Measurements from ENCODE around the gene BFAR.
"Not testable (repeated sequence)": the region's sequence is repeated elsewhere in the genome, so short reads cannot be mapped to it uniquely, and the experiment has no call there.

Gene BFAR, protein sequence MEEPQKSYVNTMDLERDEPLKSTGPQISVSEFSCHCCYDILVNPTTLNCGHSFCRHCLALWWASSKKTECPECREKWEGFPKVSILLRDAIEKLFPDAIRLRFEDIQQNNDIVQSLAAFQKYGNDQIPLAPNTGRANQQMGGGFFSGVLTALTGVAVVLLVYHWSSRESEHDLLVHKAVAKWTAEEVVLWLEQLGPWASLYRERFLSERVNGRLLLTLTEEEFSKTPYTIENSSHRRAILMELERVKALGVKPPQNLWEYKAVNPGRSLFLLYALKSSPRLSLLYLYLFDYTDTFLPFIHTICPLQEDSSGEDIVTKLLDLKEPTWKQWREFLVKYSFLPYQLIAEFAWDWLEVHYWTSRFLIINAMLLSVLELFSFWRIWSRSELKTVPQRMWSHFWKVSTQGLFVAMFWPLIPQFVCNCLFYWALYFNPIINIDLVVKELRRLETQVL

DNA sequence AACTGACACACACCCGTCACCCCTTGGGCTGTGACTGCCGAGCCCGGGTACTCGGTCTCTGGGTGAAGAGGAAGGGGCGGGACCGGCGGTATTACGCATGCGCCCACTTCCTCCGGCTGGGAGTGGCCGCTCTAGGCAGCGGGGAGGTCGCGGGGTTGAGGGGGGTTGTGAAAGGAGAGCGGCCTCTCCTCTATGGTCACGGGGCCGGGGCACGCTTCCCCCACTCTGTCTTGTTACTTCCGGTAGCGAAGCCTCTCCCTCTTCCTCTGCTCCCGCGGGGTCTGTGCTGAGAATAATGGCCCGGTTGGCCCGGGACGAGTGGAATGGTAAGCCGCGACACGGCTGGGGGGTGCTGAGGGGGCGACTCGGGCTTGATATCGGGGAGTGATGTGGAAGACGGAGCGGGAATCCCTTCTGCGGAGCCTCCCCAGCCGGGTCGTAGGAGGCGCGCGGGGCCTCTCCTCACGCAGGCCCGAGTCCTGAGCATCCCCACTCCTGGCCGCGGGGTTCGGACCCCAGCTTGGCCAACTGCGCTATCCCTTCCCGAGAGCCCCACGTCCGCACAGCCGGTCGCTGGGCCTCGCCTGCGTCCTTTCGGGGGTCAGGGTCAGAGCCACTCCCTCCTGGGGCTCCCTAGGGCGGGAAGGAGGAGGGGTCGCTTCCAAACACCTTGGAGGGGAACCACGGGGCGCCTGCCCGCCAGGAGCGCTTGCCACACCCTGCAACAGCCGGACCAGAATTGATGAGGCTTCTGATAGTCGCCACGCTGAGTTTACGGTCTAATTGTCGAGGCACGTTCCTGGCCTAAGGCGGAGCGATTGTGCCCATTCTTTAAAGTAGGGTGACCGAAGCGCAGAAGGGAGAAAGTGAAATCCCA, at the start of gene BFAR:
Gene BFAR, plus strand, starts transcription at position 259 of the 877 bp plus-strand sequence. CDS start 11,396 bp downstream, outside the sequence.
- peak; percentile 98 for DNase-seq

DNA sequence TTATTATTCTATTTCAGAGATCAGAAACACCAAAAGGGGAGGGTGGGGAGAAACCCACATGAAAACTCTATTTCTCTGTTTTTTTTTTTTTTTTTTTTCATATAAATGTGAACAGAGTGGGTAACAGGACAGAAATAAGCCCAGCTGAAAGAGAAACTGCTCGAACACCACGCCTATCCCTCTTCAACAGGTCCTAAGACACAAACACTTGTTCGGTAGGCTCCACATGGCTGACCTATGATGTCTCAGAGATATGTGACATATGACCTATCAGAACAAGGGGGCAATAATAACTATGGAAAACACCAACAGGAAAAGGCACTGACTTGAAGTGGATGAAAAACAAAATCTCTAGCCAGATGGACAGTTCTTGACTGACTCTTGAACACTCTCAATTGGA, 47.5 kb upstream of the BFAR start:
- DNase-seq, result no peak

DNA sequence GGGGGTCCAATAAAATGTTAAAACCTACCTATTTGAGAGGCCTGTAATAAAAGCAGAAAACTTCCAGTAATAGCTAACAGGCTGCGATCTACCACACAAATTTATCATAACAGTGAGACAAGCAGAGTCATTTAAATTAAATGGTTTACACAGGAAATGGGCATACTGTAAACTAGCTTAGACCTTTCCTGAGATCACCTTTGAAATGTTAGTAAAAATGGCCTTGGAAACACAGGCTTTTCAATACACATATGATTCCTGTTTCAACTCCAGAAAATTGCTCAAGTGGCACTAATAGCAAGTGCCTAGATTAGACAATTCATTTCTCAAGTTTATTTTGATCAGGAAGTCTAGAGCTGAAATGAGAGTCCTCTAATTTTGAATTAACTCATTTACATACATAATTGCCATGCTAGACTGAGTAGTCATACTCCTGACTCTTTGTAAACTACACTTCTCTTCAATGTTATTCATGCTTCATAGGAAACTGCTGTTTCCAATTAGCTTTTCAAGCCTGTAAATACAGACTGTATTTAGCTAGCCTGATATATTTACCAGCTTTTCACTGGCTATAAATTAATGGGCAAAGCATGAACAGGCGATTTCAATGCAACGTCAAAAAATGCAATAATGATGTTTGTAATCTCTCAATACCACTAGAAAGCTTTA, 46.0 kb upstream of the BFAR start:
- DNase-seq, result no peak

DNA sequence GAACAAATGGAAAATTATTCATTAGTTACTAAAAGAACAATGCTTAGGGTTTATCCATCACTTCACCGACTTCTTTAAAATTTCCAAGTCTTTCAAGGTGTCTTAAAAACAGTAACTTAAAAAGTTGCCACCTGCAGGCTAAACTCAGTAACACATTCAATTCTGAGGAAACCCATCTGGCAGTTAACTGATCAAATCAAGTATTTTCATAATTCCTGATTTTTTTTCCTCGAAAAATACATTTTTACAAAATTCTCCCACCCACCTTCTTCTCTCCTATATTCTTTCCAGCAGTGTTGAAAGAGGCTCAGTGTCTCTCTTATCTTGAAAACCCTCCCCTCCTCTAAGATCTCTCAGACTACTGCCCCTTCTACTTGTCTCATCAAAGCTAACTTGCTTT, 32.6 kb upstream of the BFAR start:
- DNase-seq, result no peak

DNA sequence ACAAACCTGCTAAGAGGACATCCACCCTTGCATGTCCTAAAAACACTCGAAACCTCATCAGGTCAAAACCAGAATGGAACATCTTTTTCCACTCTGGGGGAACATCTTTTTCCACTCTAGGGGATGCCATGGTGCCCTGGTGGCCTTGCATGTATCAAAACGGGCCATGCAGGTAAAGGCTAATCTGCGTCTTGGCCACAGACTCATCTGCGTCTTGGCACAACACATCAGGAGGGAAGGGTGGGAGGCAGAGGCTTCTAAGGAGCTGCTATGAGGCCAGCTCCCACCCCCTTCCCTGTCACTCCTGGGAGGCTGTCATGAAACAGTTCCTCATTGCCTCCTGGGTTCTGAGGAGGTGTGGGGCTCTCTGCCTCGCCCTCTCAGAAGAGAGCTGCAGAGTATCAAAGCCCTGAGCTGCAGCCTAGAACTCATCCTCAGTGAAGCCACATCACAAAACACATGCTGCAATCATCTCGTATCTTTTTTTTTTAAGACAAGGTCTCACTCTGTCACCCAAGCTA, 30.2 kb upstream of the BFAR start:
- DNase-seq, result no peak

DNA sequence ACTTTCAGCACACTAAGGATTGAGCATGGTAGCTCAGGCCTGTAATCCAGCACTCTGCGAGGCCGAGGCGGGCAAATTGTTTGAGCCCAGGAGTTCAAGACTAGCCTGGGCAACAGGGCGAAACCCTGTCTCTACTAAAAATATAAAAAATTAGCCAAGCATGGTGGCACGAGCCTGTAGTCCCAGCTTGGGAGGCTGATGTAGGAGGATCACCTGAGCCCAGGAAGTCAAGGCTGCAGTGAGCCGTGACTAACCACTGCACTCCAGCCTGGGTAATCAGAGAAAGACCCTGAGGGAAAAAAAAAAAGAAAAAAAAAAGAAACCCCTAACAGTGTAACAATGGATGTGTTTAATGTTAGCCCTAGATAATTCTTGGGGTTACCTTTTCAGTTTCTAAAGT, 26.6 kb upstream of the BFAR start:
- no peak for DNase-seq

DNA sequence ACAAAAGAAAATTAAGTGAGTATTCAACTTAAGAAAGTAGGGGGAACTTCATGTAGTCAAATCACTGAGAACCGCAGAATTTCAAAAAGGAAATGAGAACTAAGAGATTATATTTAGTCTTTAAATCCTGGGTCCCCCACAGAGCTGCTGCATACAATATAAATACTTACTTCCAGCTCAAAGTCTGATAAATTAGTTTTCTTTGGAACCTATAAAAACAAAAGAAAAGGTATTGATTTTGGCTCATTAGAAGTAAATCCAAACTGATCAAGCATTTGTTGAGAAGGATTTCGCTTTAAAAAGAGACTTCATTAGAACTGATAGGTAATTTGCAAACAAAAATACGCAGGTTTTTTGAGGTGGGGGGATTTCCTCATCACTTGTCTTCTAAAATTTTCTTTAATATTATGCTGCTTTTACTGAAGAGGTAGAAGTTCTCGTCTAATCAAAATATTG, 24.6 kb upstream of the BFAR start:
- DNase-seq, result no peak

DNA sequence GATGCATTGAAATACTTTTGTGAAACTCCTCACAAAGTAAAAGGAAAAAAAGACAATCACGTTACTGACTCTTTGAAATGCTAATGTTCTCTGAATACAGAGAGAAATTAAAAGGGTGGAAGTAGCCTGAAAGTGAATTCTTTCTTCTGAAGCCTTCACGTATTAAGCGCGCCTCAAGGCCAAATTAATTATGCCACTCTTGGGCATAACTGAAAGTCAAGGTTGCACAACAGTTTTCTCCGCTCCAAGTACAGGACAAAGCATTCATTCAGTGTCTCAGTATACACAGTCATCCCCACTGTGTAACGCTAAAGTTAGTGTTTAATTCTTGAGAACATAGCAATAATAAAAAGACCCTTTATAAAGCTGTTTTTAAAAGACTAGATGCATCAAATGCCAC, 24.1 kb upstream of the BFAR start:
- DNase-seq, result no peak

DNA sequence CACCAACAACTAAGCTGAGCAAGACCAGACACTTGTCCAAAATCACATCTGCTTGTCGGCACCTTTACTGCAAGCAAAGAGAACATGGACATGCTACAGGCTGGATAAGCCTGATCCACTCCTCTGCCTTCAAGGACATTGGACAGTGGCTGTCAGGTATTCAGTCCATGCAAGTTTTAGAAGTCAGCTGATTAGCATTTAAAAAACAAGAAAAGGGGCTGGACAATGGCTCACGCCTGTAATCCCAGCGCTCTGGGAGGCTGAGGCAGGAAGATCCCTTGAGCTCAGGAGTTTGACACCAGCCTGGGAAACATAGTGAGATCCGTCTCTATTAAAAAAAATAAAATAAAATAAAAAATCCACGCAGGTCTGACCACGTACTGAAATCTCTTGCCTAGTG, 23.0 kb upstream of the BFAR start:
- no peak for DNase-seq

DNA sequence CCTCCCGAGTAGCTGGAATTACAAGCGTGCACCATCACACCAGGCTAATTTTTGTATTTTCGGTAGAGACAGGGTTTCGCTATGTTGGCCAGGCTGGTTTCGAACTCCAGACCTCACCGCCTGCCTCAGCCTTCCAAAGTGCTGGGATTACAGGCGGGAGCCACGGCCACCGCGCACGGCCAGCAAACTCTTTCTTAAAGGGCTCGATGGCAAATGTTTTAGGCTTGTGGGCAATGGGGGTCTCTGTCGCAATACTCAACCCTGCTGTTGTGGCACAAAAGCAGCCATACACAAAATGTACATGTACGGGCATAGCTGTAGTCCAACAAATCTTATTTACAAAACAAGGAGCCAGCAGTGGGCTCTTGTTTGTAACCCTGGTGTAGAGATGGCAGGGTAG, 21.1 kb upstream of the BFAR start:
- no peak for DNase-seq

DNA sequence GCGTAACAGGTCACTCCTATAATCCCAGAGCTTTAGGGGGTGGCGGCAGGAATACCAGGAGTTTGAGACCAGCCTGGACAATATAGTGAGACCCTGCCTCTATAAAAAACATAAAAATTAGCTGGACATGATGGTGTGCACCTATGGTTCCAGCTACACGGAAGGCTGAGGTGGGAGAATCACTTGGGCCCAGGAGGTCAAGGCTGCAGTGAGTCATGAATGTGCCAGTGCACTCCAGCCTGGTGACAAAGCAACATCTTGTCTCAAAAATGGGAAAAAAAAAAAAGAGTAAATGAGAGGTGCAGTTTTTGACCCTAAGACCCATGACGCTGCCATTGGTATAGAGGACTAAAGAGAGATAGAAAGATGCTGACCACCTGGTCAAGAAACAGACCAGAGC, 18.8 kb upstream of the BFAR start:
- DNase-seq, result no peak

DNA sequence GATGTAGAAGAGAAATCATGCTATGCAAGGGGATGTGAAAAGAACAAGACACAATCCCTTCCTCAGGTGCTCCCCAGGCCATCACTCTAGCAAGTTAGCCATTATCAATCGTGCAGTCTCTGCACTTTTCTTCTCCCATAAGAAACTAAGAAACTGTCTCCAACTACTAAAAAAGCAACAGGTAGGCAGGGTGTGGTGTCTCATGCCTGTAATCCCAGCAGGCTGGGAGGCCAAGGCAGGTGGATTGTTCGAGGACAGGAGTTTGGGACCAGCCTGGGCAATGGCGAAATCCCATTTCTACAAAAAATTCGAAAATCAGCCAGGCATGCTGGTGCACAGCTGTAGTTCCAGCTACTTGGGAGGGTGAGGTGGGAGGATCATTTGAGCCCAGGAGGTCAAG, 16.5 kb upstream of the BFAR start:
- DNase-seq, result no peak

DNA sequence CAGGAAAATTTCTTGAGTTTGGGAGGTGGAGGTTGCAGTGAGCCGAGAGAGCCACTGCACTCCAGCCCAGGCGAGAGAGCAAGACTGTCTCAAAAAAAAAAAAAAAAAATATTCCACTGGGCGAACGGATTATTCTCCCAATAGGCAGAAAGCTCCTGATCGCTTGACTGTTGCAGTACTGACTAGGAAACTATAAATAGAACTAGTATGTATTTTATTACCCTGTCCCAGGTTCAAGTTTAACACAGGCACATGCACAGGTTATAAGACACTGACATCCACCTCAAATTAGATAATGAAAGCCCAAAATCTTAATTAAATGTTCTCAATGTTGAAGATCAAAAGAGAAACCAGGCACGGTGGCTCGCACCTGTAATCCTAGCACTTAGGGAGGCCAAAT, 14.2 kb upstream of the BFAR start:
- no peak for DNase-seq

DNA sequence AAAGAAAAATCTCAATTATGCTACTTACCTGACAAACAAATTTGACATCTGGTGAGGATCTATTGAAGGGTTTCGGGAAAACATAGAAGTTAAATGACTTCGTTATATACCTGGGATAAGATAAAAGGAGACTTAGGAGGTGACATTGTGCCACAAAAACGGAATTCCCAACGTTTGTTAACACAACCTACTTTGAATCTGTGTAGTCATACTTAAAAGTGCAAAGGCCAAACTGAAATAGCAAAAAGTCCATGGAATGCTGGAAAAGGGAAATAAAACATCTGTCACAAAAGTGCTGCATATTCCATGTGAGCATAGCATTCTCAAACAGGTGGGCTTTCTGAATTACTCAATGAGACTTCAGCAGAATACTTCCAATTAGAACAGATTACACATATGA, 5.7 kb upstream of the BFAR start:
- DNase-seq, result no peak

DNA sequence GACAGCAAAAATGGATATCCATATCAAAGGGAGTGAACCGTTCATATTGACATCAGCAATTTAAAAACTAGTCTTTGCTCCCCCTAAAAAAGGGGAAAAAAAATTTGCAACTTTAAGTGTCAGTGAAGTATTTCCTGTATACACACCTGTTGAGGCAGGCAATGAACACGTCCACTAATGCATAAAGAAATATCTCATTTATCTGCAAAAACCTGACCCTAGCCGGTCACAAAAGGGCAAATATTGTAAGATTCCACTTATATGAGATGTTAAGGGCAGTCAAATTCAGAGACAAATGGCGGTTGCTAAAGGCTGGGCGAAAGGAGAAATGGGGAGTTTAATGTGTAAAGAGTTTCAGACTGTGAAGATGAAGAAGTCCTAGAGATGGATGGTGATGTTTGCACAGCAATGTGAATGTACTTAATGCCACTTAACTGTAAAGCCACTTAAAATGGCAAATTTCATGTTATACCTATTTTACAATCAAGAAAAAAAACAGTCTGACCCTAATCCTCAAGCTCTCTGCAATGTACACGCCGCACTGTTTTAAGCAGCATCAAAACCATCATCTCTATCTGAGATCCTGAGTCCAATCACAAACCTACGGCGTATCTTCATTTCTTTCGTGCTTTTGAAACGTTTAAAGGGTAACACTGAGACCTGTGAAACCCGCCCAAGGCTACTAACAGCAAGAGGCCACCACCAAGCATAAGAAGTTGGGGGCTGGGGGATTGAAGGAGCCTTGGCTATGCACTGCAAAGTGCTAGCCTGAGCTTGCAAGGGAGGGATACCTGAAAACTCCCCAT, 3.7 kb upstream of the BFAR start:
- no peak for DNase-seq

DNA sequence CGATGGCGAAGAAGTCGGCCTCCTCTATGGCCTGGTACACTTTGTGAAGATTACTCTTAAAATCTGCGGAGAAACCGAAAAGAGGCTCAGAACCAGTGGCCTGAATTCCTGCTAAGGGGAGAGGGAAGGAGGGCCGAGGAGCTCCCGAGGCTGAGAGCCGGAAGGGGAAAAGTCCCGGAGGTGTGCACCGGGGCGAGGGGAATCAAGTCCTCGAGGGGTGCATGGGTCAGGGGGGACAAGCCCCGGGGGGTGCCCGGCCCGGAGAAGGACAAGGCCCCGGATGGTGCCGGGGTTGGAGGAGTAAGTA, 3.2 kb upstream of the BFAR start:
- no peak for DNase-seq

DNA sequence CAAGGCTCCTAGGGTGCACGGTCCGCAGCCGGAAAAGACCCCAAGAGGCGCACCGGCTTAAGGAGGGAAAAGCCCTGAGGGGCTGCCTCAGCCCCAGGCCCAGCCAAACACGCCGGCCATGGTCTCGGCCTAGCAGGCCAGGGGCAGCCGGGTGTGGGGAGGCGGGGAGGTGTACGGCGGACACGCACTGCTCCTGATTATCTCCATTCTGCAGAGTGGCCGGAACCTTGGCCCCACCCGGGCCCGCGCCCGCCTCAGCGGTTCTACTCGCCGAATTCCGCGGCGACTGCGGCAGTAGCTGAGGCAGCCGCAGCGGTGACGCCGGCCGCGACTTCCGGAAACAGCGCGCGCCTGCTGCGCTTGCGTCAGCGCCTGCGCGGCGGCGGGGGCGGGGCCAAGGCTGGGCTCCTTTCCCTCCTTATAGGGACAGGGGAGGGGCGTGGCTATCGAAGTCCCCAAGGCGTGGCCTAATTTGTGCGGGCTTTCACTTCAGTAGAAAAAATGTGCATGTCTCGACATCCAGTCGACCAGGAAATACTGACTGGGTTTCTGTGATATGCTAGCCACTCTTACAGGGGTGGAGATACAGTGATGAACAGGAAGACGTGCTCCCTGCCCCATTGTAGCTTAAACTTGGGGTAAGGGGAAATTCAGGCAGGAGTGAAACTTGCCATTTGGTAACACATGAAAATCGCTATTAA, 2.7 kb upstream of the BFAR start, which contains the start of gene PARN:
Gene PARN, minus strand, starts transcription at position 342 of the 701 bp plus-strand sequence. Its CDS starts 135 bp downstream, at position 207.
- DNase-seq, result peak; percentile 93

DNA sequence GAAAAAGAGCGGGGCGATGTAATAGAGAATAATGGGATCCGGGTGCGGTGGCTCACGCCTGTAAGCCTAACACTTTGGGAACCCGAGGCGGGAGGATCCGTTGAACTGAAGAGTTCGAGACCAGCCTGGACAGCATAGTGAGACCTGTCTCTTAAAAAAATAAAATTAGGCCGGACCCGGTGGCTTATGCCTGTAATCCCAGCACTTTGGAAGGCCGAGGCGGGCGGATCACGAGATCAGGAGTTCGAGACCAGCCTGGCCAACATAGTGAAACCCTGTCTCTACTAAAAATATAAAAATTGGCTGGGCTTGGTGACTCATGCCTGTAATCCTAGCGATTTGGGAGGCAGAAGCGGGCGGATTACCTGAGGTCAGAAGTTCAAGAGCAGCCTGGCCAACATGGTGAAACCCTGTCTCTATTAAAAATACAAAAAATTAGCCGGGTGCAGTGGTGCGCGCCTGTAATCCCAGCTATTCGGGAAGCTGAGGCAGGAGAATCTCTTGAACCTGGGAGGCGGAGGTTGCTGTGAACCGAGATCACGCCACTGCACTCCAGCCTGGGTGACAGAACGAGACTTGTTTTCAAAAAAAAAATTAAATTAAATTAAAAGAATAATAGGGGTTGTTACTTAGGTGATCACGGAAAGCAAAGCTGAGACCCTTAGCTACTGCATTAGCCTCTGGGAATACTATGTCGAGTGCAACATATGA, 2.0 kb upstream of the BFAR start:
- not testable (repeated sequence) for DNase-seq

DNA sequence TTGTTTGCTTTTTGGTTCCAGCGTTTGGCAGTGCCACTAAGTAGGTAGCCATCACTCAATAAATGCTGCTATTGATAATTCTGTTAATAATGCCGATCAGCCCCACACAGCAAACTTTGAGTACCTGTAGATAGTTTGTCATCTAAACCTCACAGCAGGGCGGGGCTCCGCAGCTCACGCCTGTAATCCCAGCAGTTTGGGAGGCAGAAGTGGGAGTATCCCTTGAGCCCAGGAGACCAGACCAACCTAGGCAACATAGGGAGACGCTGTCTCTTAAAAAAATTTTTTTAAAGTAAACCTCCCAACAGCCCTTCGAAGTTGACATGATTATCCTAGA, 1.6 kb downstream of the BFAR start:
- no peak for DNase-seq

DNA sequence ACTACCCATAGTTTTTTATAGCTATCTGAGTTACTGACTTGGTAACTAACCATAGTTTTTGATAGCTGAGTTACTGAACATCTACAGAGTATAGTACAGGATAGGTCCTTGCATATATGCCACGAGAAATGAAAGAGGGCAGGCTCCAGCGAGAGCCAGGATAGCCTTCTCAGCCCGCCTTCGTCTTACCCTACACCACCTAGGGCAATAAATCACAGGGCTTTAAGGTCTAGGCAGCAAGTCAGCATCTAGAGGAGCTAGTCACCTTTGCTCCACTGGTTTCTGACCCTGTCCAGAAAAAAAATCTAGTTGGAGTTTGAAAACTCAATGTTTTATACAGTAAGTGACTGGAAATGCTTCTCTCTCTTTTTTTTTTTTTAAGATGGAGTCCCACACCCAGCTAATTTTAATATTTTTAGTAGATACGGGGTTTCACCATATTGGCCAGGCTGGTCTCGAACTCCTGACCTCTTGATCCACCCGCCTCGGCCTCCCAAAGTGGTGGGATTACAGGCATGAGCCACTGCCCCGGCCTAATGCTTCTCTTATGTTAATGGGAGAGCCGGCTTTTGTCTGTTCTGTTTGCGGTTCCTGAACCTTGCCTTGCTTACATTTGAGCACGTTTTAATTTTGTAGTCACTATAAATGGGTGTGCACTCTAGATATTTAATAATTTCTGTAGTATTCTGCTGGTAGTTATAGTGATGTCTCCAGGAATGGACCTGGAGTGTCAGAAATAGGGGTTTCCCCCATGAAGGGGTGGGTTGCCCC, 2.8 kb downstream of the BFAR start:
- no peak for DNase-seq
